ENCODE data around the gene SPACA5B. TPM values are rescaled to one million over a fixed set of nuclear protein-coding genes. Genes with fewer than 3 reads are reported as not detected.
"Not testable (repeated sequence)": the region's sequence is repeated elsewhere in the genome, so short reads cannot be mapped to it uniquely, and the experiment has no call there.

The SPACA5B gene
- polyA plus RNA-seq, 1 donor (not counting 4 experiments of a cell fraction or from before 2014, with no cell fraction given) = not detected

GRCh38 chrX:48107717-48108116 is 22.7 kb upstream of the SPACA5B start:
- Histone ChIP-seq H3K36me3 (ENCODE audit: control insufficient read depth in 2 of 2, extremely low read depth in 1 of 2, insufficient read depth in 2 of 2, low read length in 2 of 2) (no peaks in the 10 kb centered on the region), H3K27me3 (ENCODE audit: control insufficient read depth, extremely low read depth, insufficient read depth, low read length) (no peaks in the 10 kb centered on the region), H4K20me1 (ENCODE audit: control insufficient read depth, extremely low read depth, insufficient read depth, low read length) (no peaks in the 10 kb centered on the region), H3K4me3 (ENCODE audit: control insufficient read depth in 2 of 3, extremely low read depth in 1 of 3, insufficient read depth in 2 of 3, low read depth in 1 of 3, low read length in 3 of 3) (no peak overlapping the region), H3K4me1 (ENCODE audit: control insufficient read depth, extremely low read depth, insufficient read depth, low read length) (no peaks in the 10 kb centered on the region), H2AFZ (ENCODE audit: control insufficient read depth, low read length) (no peak overlapping the region), H3K4me2 (ENCODE audit: control insufficient read depth, extremely low read depth, insufficient read depth, low read depth, low read length) (no peak overlapping the region), H3K9me3 (ENCODE audit: control insufficient read depth, low read depth, low read length) (no peaks in the 10 kb centered on the region), H3K9me1 (ENCODE audit: control insufficient read depth, extremely low read depth, insufficient read depth, low read length) (no peaks in the 10 kb centered on the region), H3K9ac (ENCODE audit: control insufficient read depth, extremely low read depth, insufficient read depth, low read length) (no peak overlapping the region), H3K79me2 (ENCODE audit: control insufficient read depth, insufficient read depth, low read length) (no peaks in the 10 kb centered on the region), H3K27ac (ENCODE audit: control insufficient read depth, insufficient read depth, low read length) (no peak overlapping the region)
- TF ChIP-seq CTCF (optimal IDR thresholded peaks at IDR 0.05 in 1 of 3, IDR thresholded peaks at IDR 0.05 in 1 of 3, conservative IDR thresholded peaks at IDR 0.05 in 1 of 3; ENCODE audit: extremely low read depth in 1 of 3, insufficient read depth in 2 of 3, low read length in 3 of 3) (no peak), EZH2 (IDR thresholded peaks at IDR 0.05; ENCODE audit: low read length) (no peak)
- dilution Hi-C loops (cut with MboI; ENCODE audit: extremely low pct_ligation_motif_present, low sequenced_read_pairs) = no loop called here
- no peak for DNase-seq (ENCODE audit: low read depth, low spot score)
- FAIRE-seq = no peak

- FAIRE-seq; dilution Hi-C loops (cut with MboI; ENCODE audit: extremely low pct_ligation_motif_present, low sequenced_read_pairs); H3K4me3 ChIP-seq (ENCODE audit: control insufficient read depth in 2 of 3, extremely low read depth in 1 of 3, insufficient read depth in 2 of 3, low read depth in 1 of 3, low read length in 3 of 3); H3K9me3 ChIP-seq (ENCODE audit: control insufficient read depth, low read depth, low read length); H3K27ac ChIP-seq (ENCODE audit: control insufficient read depth, insufficient read depth, low read length); H3K36me3 ChIP-seq (ENCODE audit: control insufficient read depth in 2 of 2, extremely low read depth in 1 of 2, insufficient read depth in 2 of 2, low read length in 2 of 2); H3K9ac ChIP-seq (ENCODE audit: control insufficient read depth, extremely low read depth, insufficient read depth, low read length); H3K4me1 ChIP-seq (ENCODE audit: control insufficient read depth, extremely low read depth, insufficient read depth, low read length); DNase-seq (ENCODE audit: low read depth, low spot score); H3K27me3 ChIP-seq (ENCODE audit: control insufficient read depth, extremely low read depth, insufficient read depth, low read length); H3K4me2 ChIP-seq (ENCODE audit: control insufficient read depth, extremely low read depth, insufficient read depth, low read depth, low read length); H3K9me1 ChIP-seq (ENCODE audit: control insufficient read depth, extremely low read depth, insufficient read depth, low read length); H4K20me1 ChIP-seq (ENCODE audit: control insufficient read depth, extremely low read depth, insufficient read depth, low read length); H2AFZ ChIP-seq (ENCODE audit: control insufficient read depth, low read length); H3K79me2 ChIP-seq (ENCODE audit: control insufficient read depth, insufficient read depth, low read length): not testable (repeated sequence)
These were observed 5.1 kb upstream of the SPACA5B start for GRCh38 chrX:48125286-48125685.

- DNase-seq (ENCODE audit: low read depth, low spot score); dilution Hi-C loops (cut with MboI; ENCODE audit: extremely low pct_ligation_motif_present, low sequenced_read_pairs); H3K4me2 ChIP-seq (ENCODE audit: control insufficient read depth, extremely low read depth, insufficient read depth, low read depth, low read length); H3K9ac ChIP-seq (ENCODE audit: control insufficient read depth, extremely low read depth, insufficient read depth, low read length); H3K27ac ChIP-seq (ENCODE audit: control insufficient read depth, insufficient read depth, low read length); H3K4me3 ChIP-seq (ENCODE audit: control insufficient read depth in 2 of 3, extremely low read depth in 1 of 3, insufficient read depth in 2 of 3, low read depth in 1 of 3, low read length in 3 of 3); H3K9me3 ChIP-seq (ENCODE audit: control insufficient read depth, low read depth, low read length); H3K27me3 ChIP-seq (ENCODE audit: control insufficient read depth, extremely low read depth, insufficient read depth, low read length); H3K4me1 ChIP-seq (ENCODE audit: control insufficient read depth, extremely low read depth, insufficient read depth, low read length); H4K20me1 ChIP-seq (ENCODE audit: control insufficient read depth, extremely low read depth, insufficient read depth, low read length); H2AFZ ChIP-seq (ENCODE audit: control insufficient read depth, low read length); H3K36me3 ChIP-seq (ENCODE audit: control insufficient read depth in 2 of 2, extremely low read depth in 1 of 2, insufficient read depth in 2 of 2, low read length in 2 of 2); H3K79me2 ChIP-seq (ENCODE audit: control insufficient read depth, insufficient read depth, low read length); H3K9me1 ChIP-seq (ENCODE audit: control insufficient read depth, extremely low read depth, insufficient read depth, low read length); FAIRE-seq: not testable (repeated sequence)
These were observed 1.9 kb downstream of the SPACA5B start for GRCh38 chrX:48132308-48132844.

GRCh38 chrX:48139076-48139475 is 8.7 kb downstream of the SPACA5B start:
- H3K9ac ChIP-seq (ENCODE audit: control insufficient read depth, extremely low read depth, insufficient read depth, low read length); H3K4me2 ChIP-seq (ENCODE audit: control insufficient read depth, extremely low read depth, insufficient read depth, low read depth, low read length); DNase-seq (ENCODE audit: low read depth, low spot score); H3K9me3 ChIP-seq (ENCODE audit: control insufficient read depth, low read depth, low read length); FAIRE-seq; H2AFZ ChIP-seq (ENCODE audit: control insufficient read depth, low read length); H3K4me1 ChIP-seq (ENCODE audit: control insufficient read depth, extremely low read depth, insufficient read depth, low read length); H3K9me1 ChIP-seq (ENCODE audit: control insufficient read depth, extremely low read depth, insufficient read depth, low read length); H3K27me3 ChIP-seq (ENCODE audit: control insufficient read depth, extremely low read depth, insufficient read depth, low read length); H3K79me2 ChIP-seq (ENCODE audit: control insufficient read depth, insufficient read depth, low read length); H3K36me3 ChIP-seq (ENCODE audit: control insufficient read depth in 2 of 2, extremely low read depth in 1 of 2, insufficient read depth in 2 of 2, low read length in 2 of 2); H3K4me3 ChIP-seq (ENCODE audit: control insufficient read depth in 2 of 3, extremely low read depth in 1 of 3, insufficient read depth in 2 of 3, low read depth in 1 of 3, low read length in 3 of 3); H3K27ac ChIP-seq (ENCODE audit: control insufficient read depth, insufficient read depth, low read length); dilution Hi-C loops (cut with MboI; ENCODE audit: extremely low pct_ligation_motif_present, low sequenced_read_pairs); H4K20me1 ChIP-seq (ENCODE audit: control insufficient read depth, extremely low read depth, insufficient read depth, low read length): not testable (repeated sequence)
